ENCODE measurements around the gene PLEK.

GRCh38 chr2:68436270-68436669 is 71.2 kb downstream of the PLEK start:
- TF ChIP-seq CTCF (IDR thresholded peaks at IDR 0.05 in 8 of 11, conservative IDR thresholded peaks at IDR 0.05 in 3 of 11) (no peak), POLR2A (IDR thresholded peaks at IDR 0.05) (no peak)

Data from spleen (tissue), 7 donors.